ENCODE data around the gene ENPEP. TPM values are rescaled to one million over a fixed set of nuclear protein-coding genes. Genes with fewer than 3 reads are reported as not detected.
A peak's percentile ranks its signal among the peaks of the same experiment; 100 is the strongest.

ENPEP gene
- total RNA-seq, 4 donors from 2014 or later: 0.30 to 1.6 (median 0.86) TPM

DNA sequence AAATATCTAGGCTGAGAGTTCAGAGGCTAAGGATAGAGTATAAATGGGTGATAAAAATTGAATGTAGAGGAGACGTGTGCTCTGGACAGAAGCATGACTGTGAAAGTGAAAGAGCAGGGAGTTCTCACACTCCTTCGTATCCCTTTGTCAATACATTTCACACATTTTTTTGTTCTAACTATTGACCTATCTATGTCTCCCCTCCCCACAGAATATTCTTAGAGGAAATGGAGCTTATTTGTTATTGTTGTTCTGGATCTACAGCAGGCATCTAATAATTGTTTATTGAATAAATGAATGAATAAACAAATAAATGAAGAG is 57.6 kb downstream of the ENPEP start:
- Histone ChIP-seq H3K36me3 (no peaks in the 10 kb centered on the region), H3K9me3 (peaks cover 0 to 4% (median 4%) of the 10 kb centered on the region in 3 donors), H3K27me3 (no peaks in the 10 kb centered on the region), H3K27ac (peak overlapping the region in 2 of 4 donors; percentile 38 to 41), H3K4me1 (peaks cover 0 to 11% (median 0%) of the 10 kb centered on the region in 3 donors), H3K4me3 (peak overlapping the region in 1 of 4 donors; percentile 28)
- no peak for DNase-seq
- 36 to 61% methylated on average over 2 of the region's 2 CpGs for WGBS, 2 donors
- TF ChIP-seq, protein P1, sequence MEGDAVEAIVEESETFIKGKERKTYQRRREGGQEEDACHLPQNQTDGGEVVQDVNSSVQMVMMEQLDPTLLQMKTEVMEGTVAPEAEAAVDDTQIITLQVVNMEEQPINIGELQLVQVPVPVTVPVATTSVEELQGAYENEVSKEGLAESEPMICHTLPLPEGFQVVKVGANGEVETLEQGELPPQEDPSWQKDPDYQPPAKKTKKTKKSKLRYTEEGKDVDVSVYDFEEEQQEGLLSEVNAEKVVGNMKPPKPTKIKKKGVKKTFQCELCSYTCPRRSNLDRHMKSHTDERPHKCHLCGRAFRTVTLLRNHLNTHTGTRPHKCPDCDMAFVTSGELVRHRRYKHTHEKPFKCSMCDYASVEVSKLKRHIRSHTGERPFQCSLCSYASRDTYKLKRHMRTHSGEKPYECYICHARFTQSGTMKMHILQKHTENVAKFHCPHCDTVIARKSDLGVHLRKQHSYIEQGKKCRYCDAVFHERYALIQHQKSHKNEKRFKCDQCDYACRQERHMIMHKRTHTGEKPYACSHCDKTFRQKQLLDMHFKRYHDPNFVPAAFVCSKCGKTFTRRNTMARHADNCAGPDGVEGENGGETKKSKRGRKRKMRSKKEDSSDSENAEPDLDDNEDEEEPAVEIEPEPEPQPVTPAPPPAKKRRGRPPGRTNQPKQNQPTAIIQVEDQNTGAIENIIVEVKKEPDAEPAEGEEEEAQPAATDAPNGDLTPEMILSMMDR (IDR thresholded peaks at IDR 0.05): no peak
- no peak for TF ChIP-seq POLR2A (IDR thresholded peaks at IDR 0.05)
- intact Hi-C loops (cut with DNase I): no loop called here

DNA sequence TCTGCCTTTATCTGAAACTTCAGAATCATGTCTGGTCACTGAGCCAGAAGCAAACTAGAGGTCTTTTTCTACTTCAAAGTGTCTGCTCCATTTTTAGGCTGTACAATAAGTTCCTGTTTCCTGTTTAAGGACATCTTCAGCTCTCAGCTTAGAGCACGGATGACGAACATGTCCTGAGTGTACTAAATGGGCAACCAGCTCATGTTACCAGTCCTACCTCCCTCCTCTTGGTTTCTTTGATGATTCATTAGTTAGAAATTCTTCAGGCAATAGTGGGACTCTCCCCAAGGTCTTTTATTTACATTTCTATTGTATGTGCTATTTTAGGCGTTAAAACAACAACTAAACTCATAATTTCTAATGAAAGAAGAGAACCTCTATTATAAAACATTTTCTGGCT is 58.0 kb downstream of the ENPEP start:
- 27 to 29% methylated on average over 3 of the region's 3 CpGs for WGBS, 2 donors

DNA sequence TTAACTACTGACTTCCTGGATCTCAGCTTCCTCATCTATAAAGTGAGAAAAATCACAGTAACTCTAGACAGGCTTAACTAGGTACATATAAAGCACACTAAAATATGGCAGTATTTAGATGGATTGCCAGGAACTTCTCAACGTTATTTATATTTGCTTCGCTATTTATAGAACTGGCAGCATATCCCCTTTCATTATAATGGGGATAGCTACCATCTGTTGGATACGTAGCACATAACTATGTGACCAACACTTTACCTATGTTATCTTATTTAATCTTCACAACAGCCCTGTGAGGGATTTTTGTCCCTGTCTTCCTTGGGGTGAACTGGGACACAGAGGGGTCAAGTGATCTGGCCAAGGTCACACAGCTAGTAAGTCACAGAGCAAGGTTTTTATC is 64.6 kb downstream of the ENPEP start:
- H3K4me1 ChIP-seq: peaks cover 0 to 16% (median 3%) of the 10 kb centered on the region in 3 donors
- H3K27ac ChIP-seq: peak overlapping the region in 3 of 4 donors; percentile 5 to 67 (median 30)
- H3K27me3 ChIP-seq: no peaks in the 10 kb centered on the region
- H3K36me3 ChIP-seq: no peaks in the 10 kb centered on the region
- DNase-seq: no peak
- H3K9me3 ChIP-seq: peaks cover 0 to 4% (median 4%) of the 10 kb centered on the region in 3 donors
- no peak overlapping the region for H3K4me3 ChIP-seq
- TF ChIP-seq, protein P1 (IDR thresholded peaks at IDR 0.05): no peak
- no peak for TF ChIP-seq POLR2A (IDR thresholded peaks at IDR 0.05)
- 26 to 33% methylated on average over 3 of the region's 3 CpGs for WGBS, 2 donors
- intact Hi-C loops (cut with DNase I): no loop called here

More for the DNA sequence above, 58.0 kb downstream of the ENPEP start:
- peaks cover 0 to 4% (median 4%) of the 10 kb centered on the region in 3 donors for H3K9me3 ChIP-seq
- no peak for DNase-seq
- peaks cover 0 to 11% (median 0%) of the 10 kb centered on the region in 3 donors for H3K4me1 ChIP-seq
- intact Hi-C loops (cut with DNase I): no loop called here
- TF ChIP-seq POLR2A (IDR thresholded peaks at IDR 0.05): no peak
- TF ChIP-seq, protein P1 (IDR thresholded peaks at IDR 0.05): no peak
- H3K4me3 ChIP-seq: peak overlapping the region in 1 of 4 donors; percentile 28
- H3K36me3 ChIP-seq: no peaks in the 10 kb centered on the region
- no peaks in the 10 kb centered on the region for H3K27me3 ChIP-seq
- H3K27ac ChIP-seq: peak overlapping the region in 2 of 4 donors; percentile 38 to 41

DNA sequence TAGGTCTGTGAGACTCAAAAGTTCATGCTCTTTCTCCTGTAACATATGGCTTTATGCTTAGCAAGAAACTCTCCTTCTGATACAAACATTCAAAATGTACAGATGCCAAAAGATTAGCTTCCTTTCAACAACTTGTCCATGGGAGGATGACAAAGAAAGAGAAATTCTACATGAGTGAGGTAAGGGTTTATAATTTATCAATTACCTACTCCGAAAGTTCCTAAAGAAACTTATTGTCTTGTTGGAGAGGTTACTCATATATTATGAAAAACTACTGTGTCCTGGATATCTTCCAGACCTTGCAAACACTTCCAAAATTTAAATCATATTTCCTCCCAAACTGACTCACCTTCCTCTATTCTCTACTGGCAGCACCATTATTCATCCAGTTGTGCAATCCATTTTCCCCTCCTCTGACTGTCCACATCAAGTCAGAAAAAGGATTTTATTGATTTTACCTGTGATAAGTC is 65.1 kb downstream of the ENPEP start:
- H3K36me3 ChIP-seq: no peaks in the 10 kb centered on the region
- peak overlapping the region in 3 of 4 donors; percentile 5 to 67 (median 30) for H3K27ac ChIP-seq
- peaks cover 0 to 16% (median 3%) of the 10 kb centered on the region in 3 donors for H3K4me1 ChIP-seq
- intact Hi-C loops (cut with DNase I): no loop called here
- peaks cover 0 to 4% (median 4%) of the 10 kb centered on the region in 3 donors for H3K9me3 ChIP-seq
- no peak overlapping the region for H3K4me3 ChIP-seq
- 26 to 48% methylated on average over 1 of the region's 1 CpG for WGBS, 2 donors
- H3K27me3 ChIP-seq: no peaks in the 10 kb centered on the region
- DNase-seq: no peak
- TF ChIP-seq POLR2A (IDR thresholded peaks at IDR 0.05): no peak
- TF ChIP-seq, protein P1 (IDR thresholded peaks at IDR 0.05): no peak

DNA sequence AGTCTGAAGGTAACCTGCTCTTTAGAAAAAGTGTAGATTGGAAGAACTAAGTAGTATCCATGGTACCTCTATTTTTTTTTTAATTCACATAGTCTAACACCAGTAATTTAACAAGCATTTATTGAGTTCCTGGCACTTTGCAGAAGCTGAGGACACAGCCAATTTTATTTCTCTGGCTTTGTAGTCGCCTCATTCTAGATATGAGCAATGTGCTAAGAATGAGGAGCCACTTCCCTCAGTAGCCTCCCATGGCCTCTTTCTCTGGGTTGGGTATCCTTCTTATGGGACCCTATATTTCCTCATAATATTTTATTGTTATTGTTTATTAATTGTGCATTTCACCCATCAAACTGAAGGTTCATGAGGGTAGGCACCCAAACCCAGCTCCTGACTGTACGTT is 67.6 kb downstream of the ENPEP start:
- intact Hi-C loops (cut with DNase I): no loop called here
- no peak for TF ChIP-seq POLR2A (IDR thresholded peaks at IDR 0.05)
- TF ChIP-seq, protein P1 (IDR thresholded peaks at IDR 0.05): no peak
- WGBS, 2 donors: 84% methylated on average over 2 of the region's 2 CpGs

More for the DNA sequence above, 67.6 kb downstream of the ENPEP start:
- no peak for DNase-seq
- no peaks in the 10 kb centered on the region for H3K36me3 ChIP-seq
- H3K27me3 ChIP-seq: no peaks in the 10 kb centered on the region
- no peaks in the 10 kb centered on the region for H3K9me3 ChIP-seq
- no peak overlapping the region for H3K27ac ChIP-seq
- no peak overlapping the region for H3K4me3 ChIP-seq
- peaks cover 0 to 16% (median 3%) of the 10 kb centered on the region in 3 donors for H3K4me1 ChIP-seq

Measured in esophagus squamous epithelium (tissue), 5 donors.